Umbilical cord (tissue), 2 donors: Measurements from ENCODE around the gene DPP6. TPM values are rescaled to one million over a fixed set of nuclear protein-coding genes. Genes with fewer than 3 reads are reported as not detected.
A peak's percentile ranks its signal among the peaks of the same experiment; 100 is the strongest.

Experiments
- DNase-seq: peaks from one replicate; pipeline ENCODE4 v3.0.0-alpha.2; 2015; ENCODE audit warnings: low spot score
- total RNA-seq: library from RNA; depleted of rRNA; stranded (reverse); fragments of >200 nt; gene quantifications from one replicate; pipeline ENCODE4 v1.2.3, GENCODE V29; 2014; ENCODE audit warnings: low replicate concordance; ENCODE audit not compliant: insufficient read depth

DPP6 gene
- total RNA-seq, 1 donor from 2014 or later: 1.2 TPM

DNA sequence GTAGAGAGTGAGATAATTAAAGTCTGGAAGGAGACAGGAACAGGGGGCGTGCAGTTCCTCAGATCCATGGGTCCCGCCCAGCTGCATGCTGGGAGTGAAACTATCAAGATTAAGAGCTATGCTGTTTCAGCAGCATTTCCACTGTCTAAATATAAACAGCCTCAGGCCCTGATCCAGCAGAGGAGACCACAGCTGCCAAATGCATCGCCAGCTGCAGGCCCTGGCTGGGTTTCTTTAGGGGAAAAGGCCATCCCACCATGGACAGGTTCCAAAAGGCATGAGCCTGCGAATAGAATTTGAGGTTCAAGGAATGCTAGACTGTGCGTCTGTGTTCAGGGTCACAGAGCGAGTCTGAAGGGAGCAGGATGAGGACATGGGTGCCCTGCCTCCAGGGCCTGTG lies 539.3 kb downstream of the DPP6 start:
- DNase-seq: peak; percentile 72

- DNase-seq: peak; percentile 0
Observed at GRCh38 chr7:154592388-154592787, 540.2 kb downstream of the DPP6 start.

DNA sequence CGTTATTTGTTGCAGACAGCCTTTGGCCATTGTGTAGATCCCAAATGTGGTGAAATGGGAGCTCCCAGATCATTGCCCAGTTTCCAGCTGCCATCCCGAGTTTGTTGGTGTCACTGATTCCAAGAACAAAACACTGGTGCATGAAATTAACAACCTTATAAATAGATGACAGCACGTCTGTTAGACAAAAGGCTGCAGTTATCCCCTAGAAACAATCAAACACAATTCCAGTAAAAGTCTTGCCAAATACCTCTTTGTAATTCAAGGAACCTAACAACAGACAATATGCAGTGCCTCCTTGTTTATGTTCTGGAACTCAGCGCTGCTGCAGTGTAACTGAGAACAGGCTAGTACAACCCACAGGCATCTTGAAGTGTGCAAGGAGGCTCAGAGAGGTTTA lies 546.2 kb downstream of the DPP6 start:
- DNase-seq: no peak

DNA sequence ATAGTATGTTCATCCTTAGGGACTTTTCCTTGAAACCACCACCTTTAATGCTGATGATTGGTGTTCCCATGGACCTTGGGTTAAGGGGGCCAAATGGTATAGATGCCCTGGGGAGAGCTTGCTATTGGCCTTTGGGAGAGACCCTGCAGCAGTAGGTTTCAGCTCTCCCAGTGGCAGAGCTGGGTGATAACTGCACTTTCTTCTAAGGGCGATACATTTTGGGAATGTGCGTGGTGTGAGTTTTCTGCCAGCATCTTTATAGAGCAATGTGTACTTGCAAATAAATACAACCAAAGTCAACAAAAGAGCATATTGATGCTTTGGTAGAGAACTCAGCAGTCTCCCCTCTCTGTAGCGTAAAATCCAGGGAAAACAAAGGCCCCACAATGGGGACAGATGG lies 546.7 kb downstream of the DPP6 start:
- no peak for DNase-seq

GRCh38 chr7:154610903-154611302 lies 558.7 kb downstream of the DPP6 start:
- DNase-seq: no peak

DNA sequence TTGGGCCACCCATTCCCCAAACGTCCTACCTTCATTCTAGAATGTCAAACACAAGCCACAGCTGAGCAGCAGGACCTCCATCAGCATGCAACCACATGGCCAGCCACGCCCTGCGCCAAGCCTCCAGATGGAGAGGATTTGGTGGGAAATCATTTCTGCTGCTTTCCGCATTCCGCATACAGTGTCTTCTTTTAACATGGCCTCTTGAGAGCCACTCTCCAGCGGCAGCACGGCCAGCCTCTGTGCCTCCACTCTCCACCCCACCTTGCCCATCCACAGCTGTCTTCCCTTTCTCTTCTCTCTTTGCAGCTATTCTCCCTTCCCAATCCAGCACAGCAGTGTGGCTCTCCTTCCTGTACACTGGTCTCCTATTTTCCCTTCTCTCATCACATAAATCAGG lies 561.6 kb downstream of the DPP6 start:
- no peak for DNase-seq

GRCh38 chr7:154620141-154620755 lies 568.0 kb downstream of the DPP6 start:
- no peak for DNase-seq

GRCh38 chr7:154623399-154623798 lies 571.2 kb downstream of the DPP6 start:
- no peak for DNase-seq

- DNase-seq: no peak
Observed at GRCh38 chr7:154627646-154628290, 575.6 kb downstream of the DPP6 start.

- DNase-seq: no peak
Observed at GRCh38 chr7:154628556-154628955, 576.4 kb downstream of the DPP6 start.

GRCh38 chr7:154631162-154631561 lies 579.0 kb downstream of the DPP6 start:
- DNase-seq: no peak

DNA sequence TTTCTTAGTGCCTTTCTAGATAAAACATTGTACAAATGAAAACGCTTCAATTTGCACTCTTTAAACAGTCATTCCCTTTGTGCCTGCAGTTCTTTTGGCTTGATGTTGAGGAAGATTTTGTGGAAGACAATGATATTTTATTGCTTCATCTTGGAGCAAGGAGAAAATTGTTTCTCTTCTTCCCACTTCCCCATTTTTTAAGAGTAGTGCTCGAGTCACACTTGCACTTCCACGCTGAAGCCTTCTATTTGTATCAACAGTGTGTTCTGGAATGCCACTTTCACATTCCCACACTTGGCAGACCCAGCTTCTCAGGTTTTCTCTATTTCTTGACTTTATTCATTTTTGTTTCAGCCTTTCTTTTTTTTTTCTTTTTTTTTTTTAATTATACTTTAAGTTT lies 581.4 kb downstream of the DPP6 start:
- DNase-seq: no peak

DNA sequence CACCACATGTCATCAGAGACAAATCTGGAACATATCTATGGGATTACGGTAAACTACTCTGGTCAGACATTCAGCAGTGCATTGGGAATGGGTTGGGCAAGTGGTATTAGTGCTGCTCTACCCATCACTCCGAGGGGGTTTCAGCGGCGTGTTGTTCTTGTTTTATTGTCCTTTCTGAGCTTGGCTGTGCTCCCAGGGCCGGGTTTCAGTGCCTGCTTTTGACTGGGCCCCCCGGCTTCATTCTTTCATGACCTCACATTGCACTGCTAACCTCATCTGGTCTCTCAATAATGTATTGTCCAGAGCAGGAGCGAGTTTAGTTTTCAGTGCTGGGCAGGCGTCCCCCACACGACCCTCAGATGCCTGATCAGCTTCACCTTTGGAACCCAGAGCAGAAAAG lies 586.1 kb downstream of the DPP6 start:
- no peak for DNase-seq

DNA sequence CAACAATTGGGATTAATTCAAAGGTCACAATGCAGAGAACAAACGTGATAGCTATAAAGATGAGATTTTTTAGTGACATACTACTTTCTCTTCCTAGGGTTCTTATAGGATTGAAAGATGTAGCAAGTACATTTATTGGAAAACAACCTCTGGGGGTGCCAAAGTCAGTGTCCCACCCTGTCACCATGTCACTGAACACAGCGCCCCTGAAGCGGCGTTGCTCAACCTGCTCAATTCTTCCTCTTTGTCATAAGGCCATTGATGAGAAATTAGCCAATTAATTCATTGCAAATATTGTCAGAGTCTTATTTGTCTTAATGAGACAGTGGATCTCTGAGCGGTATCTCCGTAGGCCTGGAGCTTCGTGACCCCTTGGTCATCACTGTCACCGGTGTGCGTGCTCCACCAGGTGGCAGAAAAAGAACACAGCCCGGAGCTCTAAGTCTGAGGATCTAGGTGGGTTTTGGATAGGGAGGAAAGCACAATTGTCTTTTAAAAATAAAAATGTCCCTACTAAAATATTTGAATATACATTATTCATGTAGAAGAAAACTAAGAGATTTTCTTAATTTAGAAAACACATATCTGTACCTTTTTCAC lies 588.2 kb downstream of the DPP6 start:
- DNase-seq: no peak

GRCh38 chr7:154640917-154641316 lies 588.7 kb downstream of the DPP6 start:
- no peak for DNase-seq

DNA sequence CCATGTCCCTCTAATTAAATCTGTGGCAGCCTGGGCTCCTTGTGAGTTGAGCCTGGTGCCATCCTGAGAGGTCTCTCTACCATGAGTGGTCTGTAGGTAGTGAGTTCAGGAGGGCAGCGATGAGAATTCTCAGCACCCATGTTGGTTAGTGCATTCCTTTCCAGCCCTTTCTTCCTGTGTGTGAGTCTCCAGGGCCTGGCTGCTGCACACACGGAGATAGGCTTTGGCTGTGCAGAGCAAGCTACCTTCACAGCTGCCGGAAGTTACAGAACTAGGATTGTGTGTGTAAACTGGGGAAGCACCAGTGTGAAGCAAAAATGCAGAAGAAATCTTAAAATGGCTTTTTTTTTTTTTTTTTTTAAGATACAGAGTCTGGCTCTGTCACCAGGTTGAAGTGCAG lies 592.2 kb downstream of the DPP6 start:
- DNase-seq: no peak

GRCh38 chr7:154646126-154647013 lies 594.2 kb downstream of the DPP6 start:
- DNase-seq: no peak

GRCh38 chr7:154647625-154648024 lies 595.4 kb downstream of the DPP6 start:
- DNase-seq: no peak

DNA sequence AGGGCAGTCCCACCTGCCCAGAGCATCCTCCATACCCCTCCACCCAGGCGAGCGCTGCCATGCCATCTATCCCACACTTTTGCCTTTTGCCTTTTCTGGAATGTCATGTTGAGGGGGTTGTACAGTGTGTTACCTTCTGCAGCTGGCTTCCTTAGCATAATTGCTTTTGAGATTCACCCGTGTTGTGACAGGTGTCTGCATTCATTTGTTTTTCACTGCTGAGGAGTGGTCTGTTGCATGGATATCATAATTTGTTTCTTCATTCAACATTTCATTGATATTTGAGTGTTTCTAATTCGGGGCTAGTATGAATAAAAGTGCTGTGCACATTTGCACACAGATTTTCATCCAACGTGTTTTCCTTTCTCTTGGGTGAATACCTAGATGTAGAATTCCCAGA lies 596.8 kb downstream of the DPP6 start:
- DNase-seq: no peak

DNA sequence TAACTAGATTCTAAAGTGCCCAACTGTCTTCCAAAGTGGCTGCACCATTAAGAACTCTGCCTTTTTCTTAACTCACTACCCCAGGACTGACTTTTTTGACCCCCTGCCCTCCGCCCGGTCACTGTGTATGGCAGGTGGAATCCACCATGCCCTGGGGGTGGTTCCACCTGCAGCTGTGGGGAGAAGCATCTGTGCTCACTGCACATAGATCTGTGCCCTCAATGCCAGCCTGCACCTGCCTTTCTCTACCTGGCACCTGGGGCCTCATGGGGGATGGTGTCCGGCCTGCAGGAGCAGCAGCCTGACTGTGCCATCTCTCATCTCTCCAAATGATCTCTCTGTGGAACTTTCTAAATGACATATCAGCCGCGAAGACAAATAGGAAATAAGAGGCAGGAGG lies 597.2 kb downstream of the DPP6 start:
- no peak for DNase-seq

DNA sequence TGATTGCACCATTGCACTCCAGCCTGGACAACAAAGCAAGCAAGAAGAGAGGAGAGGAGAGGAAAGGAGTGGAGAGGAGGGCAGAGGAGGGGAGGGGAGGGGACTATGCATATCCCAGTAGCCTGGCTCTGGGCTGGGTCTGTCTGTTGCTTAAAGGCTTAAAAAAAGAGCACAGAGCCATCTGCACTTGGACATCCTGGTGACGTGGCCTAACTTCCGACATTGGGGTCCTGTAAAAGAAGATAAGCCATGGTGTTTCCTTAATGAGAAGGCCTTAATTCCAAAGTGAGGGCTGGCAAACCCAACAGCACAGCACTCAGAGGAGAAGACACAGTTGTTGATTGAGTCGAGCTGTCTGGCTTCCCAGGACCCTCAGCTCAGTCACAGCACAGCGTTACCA lies 598.1 kb downstream of the DPP6 start:
- DNase-seq: no peak

DNA sequence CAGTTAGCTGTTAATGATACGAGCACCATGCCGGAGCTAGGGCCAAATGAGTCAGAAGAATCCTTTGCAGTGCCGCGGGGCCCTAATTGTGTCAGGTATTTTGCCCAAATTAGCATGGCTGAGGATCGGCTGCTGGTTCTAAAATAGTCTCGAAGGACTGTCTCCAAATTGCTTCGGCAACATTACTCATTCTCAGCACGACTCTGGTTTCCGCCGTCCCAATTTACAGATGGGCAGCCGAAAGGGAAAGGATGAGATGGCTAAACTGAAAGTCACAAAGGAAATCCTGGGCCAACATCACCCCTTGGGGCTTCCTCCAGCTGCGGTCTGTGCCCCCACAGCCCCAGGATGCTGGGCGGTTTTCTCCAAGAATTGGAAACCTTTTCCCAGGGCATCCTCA lies 599.3 kb downstream of the DPP6 start:
- DNase-seq: no peak
